HG02759 (cell line): ENCODE results near the gene TMEM212.

Experiments
- ATAC-seq: cut with Tn5 transposase; IDR thresholded peaks from one replicate; pipeline ENCODE4 v1.9.1; 2021; ENCODE audit warnings: mild to moderate bottlenecking, moderate library complexity; ENCODE audit not compliant: unreplicated experiment

Gene TMEM212

GRCh38 chr3:171833789-171834460 is 9.2 kb upstream of the TMEM212 start:
- ATAC-seq, result peak; percentile 58

GRCh38 chr3:171834461-171834801 is 8.7 kb upstream of the TMEM212 start:
- no peak for ATAC-seq

- ATAC-seq, result no peak
These were observed 8.0 kb upstream of the TMEM212 start for GRCh38 chr3:171835116-171835515.

GRCh38 chr3:171835613-171836012 is 7.5 kb upstream of the TMEM212 start:
- ATAC-seq, result no peak

- ATAC-seq, result no peak
These were observed 6.3 kb upstream of the TMEM212 start for GRCh38 chr3:171836855-171837254.

- ATAC-seq, result no peak
These were observed 5.5 kb upstream of the TMEM212 start for GRCh38 chr3:171837698-171838097.

- ATAC-seq, result peak; percentile 43
These were observed 4.9 kb upstream of the TMEM212 start for GRCh38 chr3:171838218-171838720.

GRCh38 chr3:171839270-171839669 is 3.9 kb upstream of the TMEM212 start:
- ATAC-seq, result no peak

GRCh38 chr3:171840445-171840810 is 2.7 kb upstream of the TMEM212 start:
- ATAC-seq, result no peak

- ATAC-seq, result no peak
These were observed 2.1 kb upstream of the TMEM212 start for GRCh38 chr3:171840811-171841619.

- no peak for ATAC-seq
These were observed 1.5 kb upstream of the TMEM212 start for GRCh38 chr3:171841620-171842000.

GRCh38 chr3:171844873-171845272 is 1.7 kb downstream of the TMEM212 start:
- ATAC-seq, result no peak

- ATAC-seq, result no peak
These were observed 2.5 kb downstream of the TMEM212 start for GRCh38 chr3:171845481-171846284.

GRCh38 chr3:171846597-171846996 is 3.4 kb downstream of the TMEM212 start:
- peak; percentile 98 for ATAC-seq

- no peak for ATAC-seq
These were observed 4.0 kb downstream of the TMEM212 start for GRCh38 chr3:171847133-171847532.

GRCh38 chr3:171847595-171848259 is 4.6 kb downstream of the TMEM212 start:
- ATAC-seq, result no peak

- ATAC-seq, result no peak
These were observed 6.6 kb downstream of the TMEM212 start for GRCh38 chr3:171849617-171850319.

- no peak for ATAC-seq
These were observed 7.3 kb downstream of the TMEM212 start for GRCh38 chr3:171850320-171850959.

- no peak for ATAC-seq
These were observed 8.0 kb downstream of the TMEM212 start for GRCh38 chr3:171850960-171851659.
